ENCODE results near the gene HNRNPF. TPM values are rescaled to one million over a fixed set of nuclear protein-coding genes. Genes with fewer than 3 reads are reported as not detected.

The HNRNPF gene
- polyA plus RNA-seq, 1 donor (not counting 4 experiments of a cell fraction or from before 2014, with no cell fraction given): 238 TPM

DNA sequence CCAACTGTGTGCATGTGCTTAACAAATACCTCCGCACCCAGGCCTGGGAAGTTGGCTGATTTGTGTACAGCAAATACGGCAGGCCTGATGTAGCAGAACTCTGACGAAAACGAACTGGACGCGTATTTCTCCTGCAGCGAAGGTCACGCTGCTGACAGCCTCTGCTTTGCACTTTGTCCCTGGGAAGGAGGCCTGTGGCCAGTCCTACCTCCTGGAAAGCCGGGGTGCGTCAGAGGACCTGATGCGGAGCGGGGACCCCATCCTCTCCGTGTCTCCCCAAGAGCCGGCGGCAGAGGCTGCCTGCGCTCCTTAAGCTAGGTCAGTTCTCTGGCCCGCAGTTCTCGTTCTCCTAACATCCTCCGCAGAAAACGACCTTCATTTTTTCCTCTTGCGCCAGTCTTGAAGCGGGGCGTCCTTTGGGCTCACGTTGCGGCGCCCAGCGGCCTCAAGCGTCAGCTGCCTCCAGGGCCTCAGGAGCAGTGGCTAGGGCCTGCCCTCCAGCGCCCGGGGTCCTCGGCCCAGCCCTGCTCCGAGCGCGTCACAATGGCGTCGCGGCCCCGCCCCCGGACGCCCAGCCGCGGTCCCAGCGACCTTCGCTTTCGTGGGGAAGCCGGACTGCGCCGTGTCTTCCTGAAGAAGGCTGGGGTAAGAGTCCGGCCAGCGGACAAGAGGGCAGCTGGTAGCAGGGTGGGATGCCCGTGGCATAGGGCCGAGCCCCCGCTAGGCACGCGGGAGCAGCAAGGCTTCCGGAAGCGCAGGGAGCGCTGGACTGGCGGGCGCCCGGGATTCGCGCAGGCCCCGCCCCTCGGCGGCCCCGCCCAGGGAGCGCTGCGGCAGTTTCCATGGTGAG is 27.5 kb upstream of the HNRNPF start, which contains the start of gene ZNF487:
ZNF487 (plus strand) TSS at position 821 of the 850 bp plus-strand sequence. CDS start 38,703 bp downstream, outside the sequence.
- Histone ChIP-seq H3K27me3 (ENCODE audit: control insufficient read depth, extremely low read depth, insufficient read depth, low read length) (no peaks in the 10 kb centered on the region), H3K9me3 (ENCODE audit: control insufficient read depth, low read depth, low read length) (no peaks in the 10 kb centered on the region), H2AFZ (ENCODE audit: control insufficient read depth, low read length) (peak within 1 kb of the TSS; percentile 97), H3K9ac (ENCODE audit: control insufficient read depth, extremely low read depth, insufficient read depth, low read length) (peak within 1 kb of the TSS; percentile 98), H3K4me1 (ENCODE audit: control insufficient read depth, extremely low read depth, insufficient read depth, low read length) (peaks cover 3% of the 10 kb centered on the region), H3K9me1 (ENCODE audit: control insufficient read depth, extremely low read depth, insufficient read depth, low read length) (no peaks in the 10 kb centered on the region), H3K4me2 (ENCODE audit: control insufficient read depth, extremely low read depth, insufficient read depth, low read depth, low read length) (peak within 1 kb of the TSS; percentile 98), H3K79me2 (ENCODE audit: control insufficient read depth, insufficient read depth, low read length) (peaks cover 7% of the 10 kb centered on the region), H4K20me1 (ENCODE audit: control insufficient read depth, extremely low read depth, insufficient read depth, low read length) (no peaks in the 10 kb centered on the region), H3K27ac (ENCODE audit: control insufficient read depth, insufficient read depth, low read length) (peak within 1 kb of the TSS; percentile 98), H3K4me3 (ENCODE audit: control insufficient read depth in 2 of 3, extremely low read depth in 1 of 3, insufficient read depth in 2 of 3, low read depth in 1 of 3, low read length in 3 of 3) (peak within 1 kb of the TSS; percentile 69 to 93 (median 93)), H3K36me3 (ENCODE audit: control insufficient read depth in 2 of 2, extremely low read depth in 1 of 2, insufficient read depth in 2 of 2, low read length in 2 of 2) (no peaks in the 10 kb centered on the region)
- FAIRE-seq (no peak), DNase-seq (ENCODE audit: low read depth, low spot score) (peak; percentile 58)
- dilution Hi-C loops (cut with MboI; ENCODE audit: extremely low pct_ligation_motif_present, low sequenced_read_pairs): no loop called here
- no peak for TF ChIP-seq EZH2 (IDR thresholded peaks at IDR 0.05; ENCODE audit: low read length)
- TF ChIP-seq, protein P1, sequence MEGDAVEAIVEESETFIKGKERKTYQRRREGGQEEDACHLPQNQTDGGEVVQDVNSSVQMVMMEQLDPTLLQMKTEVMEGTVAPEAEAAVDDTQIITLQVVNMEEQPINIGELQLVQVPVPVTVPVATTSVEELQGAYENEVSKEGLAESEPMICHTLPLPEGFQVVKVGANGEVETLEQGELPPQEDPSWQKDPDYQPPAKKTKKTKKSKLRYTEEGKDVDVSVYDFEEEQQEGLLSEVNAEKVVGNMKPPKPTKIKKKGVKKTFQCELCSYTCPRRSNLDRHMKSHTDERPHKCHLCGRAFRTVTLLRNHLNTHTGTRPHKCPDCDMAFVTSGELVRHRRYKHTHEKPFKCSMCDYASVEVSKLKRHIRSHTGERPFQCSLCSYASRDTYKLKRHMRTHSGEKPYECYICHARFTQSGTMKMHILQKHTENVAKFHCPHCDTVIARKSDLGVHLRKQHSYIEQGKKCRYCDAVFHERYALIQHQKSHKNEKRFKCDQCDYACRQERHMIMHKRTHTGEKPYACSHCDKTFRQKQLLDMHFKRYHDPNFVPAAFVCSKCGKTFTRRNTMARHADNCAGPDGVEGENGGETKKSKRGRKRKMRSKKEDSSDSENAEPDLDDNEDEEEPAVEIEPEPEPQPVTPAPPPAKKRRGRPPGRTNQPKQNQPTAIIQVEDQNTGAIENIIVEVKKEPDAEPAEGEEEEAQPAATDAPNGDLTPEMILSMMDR (optimal IDR thresholded peaks at IDR 0.05 in 1 of 3, IDR thresholded peaks at IDR 0.05 in 1 of 3, conservative IDR thresholded peaks at IDR 0.05 in 1 of 3; ENCODE audit: extremely low read depth in 1 of 3, insufficient read depth in 2 of 3, low read length in 3 of 3): peak in 1 of 3 experiments; percentile 11

DNA sequence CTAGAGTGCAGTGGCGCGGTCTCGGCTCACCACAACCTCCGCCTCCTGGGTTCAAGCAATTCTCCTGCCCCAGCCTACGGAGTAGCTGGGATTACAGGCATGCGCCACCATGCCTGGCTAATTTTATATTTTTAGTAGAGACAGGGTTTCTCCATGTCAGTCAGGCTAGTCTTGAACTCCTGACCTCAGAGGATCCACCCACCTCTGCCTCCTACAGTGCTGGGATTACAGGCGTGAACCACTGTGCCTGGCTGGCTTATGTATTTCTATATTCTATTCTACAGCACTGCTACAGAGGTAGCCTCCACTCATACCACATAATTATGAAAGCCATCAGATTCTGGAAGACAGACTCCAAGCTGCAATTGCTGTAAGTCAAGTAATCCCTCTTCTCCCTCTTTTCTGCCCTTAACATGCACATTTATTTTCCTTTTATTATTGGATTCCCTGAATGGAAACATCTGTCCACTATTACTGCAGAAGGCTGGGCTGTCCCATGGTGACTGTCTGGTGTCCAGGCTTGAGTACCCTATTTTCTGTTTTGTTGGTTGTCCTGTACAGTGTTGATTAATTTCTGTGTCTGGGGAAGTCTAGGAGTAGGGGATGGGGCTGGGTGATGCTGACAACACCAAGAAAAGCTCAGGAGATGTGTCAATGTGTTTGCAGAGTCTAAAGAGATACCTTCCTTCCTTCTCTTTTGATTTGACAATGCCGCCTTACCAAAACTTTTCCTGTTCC is 22.1 kb upstream of the HNRNPF start:
- dilution Hi-C loops (cut with MboI; ENCODE audit: extremely low pct_ligation_motif_present, low sequenced_read_pairs): no loop called here
- Histone ChIP-seq H3K79me2 (ENCODE audit: control insufficient read depth, insufficient read depth, low read length) (peaks cover under 1% of the 10 kb centered on the region), H3K36me3 (ENCODE audit: control insufficient read depth in 2 of 2, extremely low read depth in 1 of 2, insufficient read depth in 2 of 2, low read length in 2 of 2) (no peaks in the 10 kb centered on the region), H3K27me3 (ENCODE audit: control insufficient read depth, extremely low read depth, insufficient read depth, low read length) (no peaks in the 10 kb centered on the region), H3K9ac (ENCODE audit: control insufficient read depth, extremely low read depth, insufficient read depth, low read length) (no peak overlapping the region), H3K27ac (ENCODE audit: control insufficient read depth, insufficient read depth, low read length) (no peak overlapping the region), H2AFZ (ENCODE audit: control insufficient read depth, low read length) (no peak overlapping the region), H3K4me1 (ENCODE audit: control insufficient read depth, extremely low read depth, insufficient read depth, low read length) (no peaks in the 10 kb centered on the region), H4K20me1 (ENCODE audit: control insufficient read depth, extremely low read depth, insufficient read depth, low read length) (no peaks in the 10 kb centered on the region), H3K9me1 (ENCODE audit: control insufficient read depth, extremely low read depth, insufficient read depth, low read length) (no peaks in the 10 kb centered on the region), H3K9me3 (ENCODE audit: control insufficient read depth, low read depth, low read length) (no peaks in the 10 kb centered on the region), H3K4me3 (ENCODE audit: control insufficient read depth in 2 of 3, extremely low read depth in 1 of 3, insufficient read depth in 2 of 3, low read depth in 1 of 3, low read length in 3 of 3) (no peak overlapping the region), H3K4me2 (ENCODE audit: control insufficient read depth, extremely low read depth, insufficient read depth, low read depth, low read length) (no peak overlapping the region)
- FAIRE-seq (no peak), DNase-seq (ENCODE audit: low read depth, low spot score) (no peak)
- TF ChIP-seq EZH2 (IDR thresholded peaks at IDR 0.05; ENCODE audit: low read length): no peak
- TF ChIP-seq, protein P1 (optimal IDR thresholded peaks at IDR 0.05 in 1 of 3, IDR thresholded peaks at IDR 0.05 in 1 of 3, conservative IDR thresholded peaks at IDR 0.05 in 1 of 3; ENCODE audit: extremely low read depth in 1 of 3, insufficient read depth in 2 of 3, low read length in 3 of 3): no peak

Measured in keratinocyte (primary cell).